ENCODE measurements around the gene RAB18.
"Not testable (repeated sequence)": the region's sequence is repeated elsewhere in the genome, so short reads cannot be mapped to it uniquely, and the experiment has no call there.

RAB18 gene

GRCh38 chr10:27558612-27559020, 54.5 kb downstream of the RAB18 start:
- DNase-seq: peak; percentile 4

- no peak for DNase-seq
Measured at GRCh38 chr10:27561334-27561733, 57.2 kb downstream of the RAB18 start.

- DNase-seq: no peak
Measured at GRCh38 chr10:27564398-27564797, 60.3 kb downstream of the RAB18 start.

- no peak for DNase-seq
Measured at GRCh38 chr10:27564880-27565279, 60.8 kb downstream of the RAB18 start.

- no peak for DNase-seq
Measured at GRCh38 chr10:27568196-27569175, 64.4 kb downstream of the RAB18 start.

- DNase-seq: no peak
Measured at GRCh38 chr10:27569946-27570345, 65.8 kb downstream of the RAB18 start.

GRCh38 chr10:27577038-27577437, 72.9 kb downstream of the RAB18 start:
- DNase-seq: not testable (repeated sequence)

- no peak for DNase-seq
Measured at GRCh38 chr10:27578316-27578715, 74.2 kb downstream of the RAB18 start.

- no peak for DNase-seq
Measured at GRCh38 chr10:27581225-27581624, 77.1 kb downstream of the RAB18 start.

- no peak for DNase-seq
Measured at GRCh38 chr10:27584302-27584701, 80.2 kb downstream of the RAB18 start.

Data from NCI-H1436 (cell line).